Ascending aorta (tissue), 2 donors: ENCODE data around the gene MTG1. TPM values are rescaled to one million over a fixed set of nuclear protein-coding genes. Genes with fewer than 3 reads are reported as not detected.

ENCODE experiments used
- DNase-seq, 2 donors: peaks; one replicate each; pipeline ENCODE4 v3.0.0-alpha.2; 2019; ENCODE audit warnings: low spot score in 2 of 2
- H3K27ac ChIP-seq, 2 donors: fragments of 200-600 bp; sonication (generic); one replicate each; pipeline ENCODE4 v1.5.1; 2016 to 2017; ENCODE audit warnings: mild to moderate bottlenecking in 1 of 2
- H3K27me3 ChIP-seq: fragments of 200-600 bp; sonication (generic); one replicate; pipeline ENCODE4 v1.5.1; 2017
- H3K36me3 ChIP-seq, 2 donors: fragments of 200-600 bp; sonication (generic); one replicate each; pipeline ENCODE4 v1.5.1; 2016
- H3K4me1 ChIP-seq, 2 donors: fragments of 200-600 bp; sonication (generic); one replicate each; pipeline ENCODE4 v1.5.1; 2016 to 2017; ENCODE audit warnings: mild to moderate bottlenecking in 1 of 2
- H3K4me3 ChIP-seq, 2 donors: fragments of 200-600 bp; sonication (generic); one replicate each; pipeline ENCODE4 v1.5.1; 2016 to 2017; ENCODE audit warnings: mild to moderate bottlenecking in 1 of 2
- H3K9me3 ChIP-seq, 2 donors: fragments of 200-600 bp; sonication (generic); one replicate each; pipeline ENCODE4 v1.5.1; 2016
- intact Hi-C: fragments of 100-400 bp; cut with DNase I; formaldehyde crosslinking; loops from one replicate; pipeline ENCODE4 v1.15.1; 2023
- total RNA-seq: library from RNA; depleted of rRNA; stranded (reverse); fragments of >200 nt; gene quantifications from one replicate; pipeline ENCODE4 v1.1.0, GENCODE V29; 2016
- TF ChIP-seq, protein P1 (sequence below), 3 experiments: fragments of 200-600 bp in 2 of 3; fragments of 450-650 bp in 1 of 3; sonication (generic) in 2 of 3; IDR thresholded peaks; one replicate each; pipeline ENCODE4 v1.5.1; 2016 to 2019; ENCODE audit warnings: antibody characterized with exemption in 3 of 3, mild to moderate bottlenecking in 1 of 3, moderate library complexity in 1 of 3

Gene MTG1
- total RNA-seq, 1 donor from 2014 or later, result 37.8 TPM

DNA sequence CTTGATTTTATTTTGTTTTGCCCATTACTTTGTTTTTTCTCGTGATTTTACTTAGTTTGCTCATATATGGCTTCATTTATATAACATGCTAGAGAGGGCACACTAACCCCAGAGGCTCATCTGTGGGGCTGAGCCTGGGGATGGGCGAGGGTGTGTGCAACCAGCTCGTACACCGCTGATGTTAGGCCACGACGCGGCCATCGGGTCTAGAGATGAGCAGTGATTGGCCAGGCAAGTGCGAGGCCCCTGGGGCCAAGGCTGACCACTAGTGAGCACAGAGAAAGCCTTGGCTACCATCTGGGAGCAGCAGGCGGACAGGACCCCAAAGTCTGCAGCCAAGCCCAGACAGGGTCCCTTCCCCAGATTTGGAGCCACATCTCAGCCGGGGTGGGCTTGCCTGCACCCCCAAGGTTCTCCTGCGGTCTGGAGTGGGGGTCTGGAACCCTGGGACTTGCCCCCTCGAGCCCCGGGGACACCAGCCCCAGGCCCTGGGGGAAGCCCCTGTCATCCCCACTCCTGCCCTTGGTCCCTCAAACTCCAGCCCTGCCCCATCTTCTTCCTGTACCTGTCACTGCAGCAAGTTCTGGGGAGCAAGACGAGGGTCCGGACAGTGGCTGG lies 39.9 kb upstream of the MTG1 start:
- no peak for DNase-seq
- Histone ChIP-seq H3K4me3 (no peak overlapping the region), H3K9me3 (no peaks in the 10 kb centered on the region), H3K36me3 (no peaks in the 10 kb centered on the region), H3K4me1 (peaks cover 6 to 12% of the 10 kb centered on the region in 2 donors), H3K27ac (no peak overlapping the region), H3K27me3 (no peaks in the 10 kb centered on the region)
- TF ChIP-seq, protein P1, sequence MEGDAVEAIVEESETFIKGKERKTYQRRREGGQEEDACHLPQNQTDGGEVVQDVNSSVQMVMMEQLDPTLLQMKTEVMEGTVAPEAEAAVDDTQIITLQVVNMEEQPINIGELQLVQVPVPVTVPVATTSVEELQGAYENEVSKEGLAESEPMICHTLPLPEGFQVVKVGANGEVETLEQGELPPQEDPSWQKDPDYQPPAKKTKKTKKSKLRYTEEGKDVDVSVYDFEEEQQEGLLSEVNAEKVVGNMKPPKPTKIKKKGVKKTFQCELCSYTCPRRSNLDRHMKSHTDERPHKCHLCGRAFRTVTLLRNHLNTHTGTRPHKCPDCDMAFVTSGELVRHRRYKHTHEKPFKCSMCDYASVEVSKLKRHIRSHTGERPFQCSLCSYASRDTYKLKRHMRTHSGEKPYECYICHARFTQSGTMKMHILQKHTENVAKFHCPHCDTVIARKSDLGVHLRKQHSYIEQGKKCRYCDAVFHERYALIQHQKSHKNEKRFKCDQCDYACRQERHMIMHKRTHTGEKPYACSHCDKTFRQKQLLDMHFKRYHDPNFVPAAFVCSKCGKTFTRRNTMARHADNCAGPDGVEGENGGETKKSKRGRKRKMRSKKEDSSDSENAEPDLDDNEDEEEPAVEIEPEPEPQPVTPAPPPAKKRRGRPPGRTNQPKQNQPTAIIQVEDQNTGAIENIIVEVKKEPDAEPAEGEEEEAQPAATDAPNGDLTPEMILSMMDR (IDR thresholded peaks at IDR 0.05), result no peak
- intact Hi-C loops, result no loop called here

DNA sequence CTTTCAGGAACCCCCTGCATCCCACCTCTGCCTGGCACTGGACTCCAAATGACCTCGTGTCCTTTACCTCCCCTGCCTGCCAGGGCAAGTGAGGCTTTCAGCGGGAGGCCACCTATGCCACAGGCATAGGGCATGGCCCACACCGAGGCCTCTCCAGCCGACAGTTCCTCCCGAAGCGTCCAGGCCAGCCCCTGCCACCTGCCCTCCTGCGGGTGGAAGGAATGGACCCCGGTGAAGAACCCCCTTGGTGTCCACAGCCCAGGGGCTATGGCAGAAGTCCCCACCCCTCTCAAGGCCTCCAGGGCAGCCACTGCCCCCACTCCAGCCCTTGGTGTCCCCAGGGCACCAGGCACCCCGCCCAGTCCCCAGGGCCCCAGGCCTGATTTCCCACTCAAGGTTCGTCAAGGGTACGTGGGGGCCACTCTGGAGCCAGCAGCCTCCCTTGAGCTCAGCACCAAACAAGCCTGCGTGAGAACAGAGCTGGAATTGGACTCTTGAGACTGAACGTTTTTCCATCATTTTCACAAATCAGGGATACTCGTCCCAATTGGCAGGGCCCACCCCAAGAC lies 39.2 kb upstream of the MTG1 start:
- H3K4me3 ChIP-seq, result no peak overlapping the region
- H3K36me3 ChIP-seq, result no peaks in the 10 kb centered on the region
- intact Hi-C loops, result no loop called here
- no peak overlapping the region for H3K27ac ChIP-seq
- H3K4me1 ChIP-seq, result peaks cover 6 to 12% of the 10 kb centered on the region in 2 donors
- H3K9me3 ChIP-seq, result no peaks in the 10 kb centered on the region
- DNase-seq, result no peak
- TF ChIP-seq, protein P1 (IDR thresholded peaks at IDR 0.05), result no peak
- H3K27me3 ChIP-seq, result no peaks in the 10 kb centered on the region

DNA sequence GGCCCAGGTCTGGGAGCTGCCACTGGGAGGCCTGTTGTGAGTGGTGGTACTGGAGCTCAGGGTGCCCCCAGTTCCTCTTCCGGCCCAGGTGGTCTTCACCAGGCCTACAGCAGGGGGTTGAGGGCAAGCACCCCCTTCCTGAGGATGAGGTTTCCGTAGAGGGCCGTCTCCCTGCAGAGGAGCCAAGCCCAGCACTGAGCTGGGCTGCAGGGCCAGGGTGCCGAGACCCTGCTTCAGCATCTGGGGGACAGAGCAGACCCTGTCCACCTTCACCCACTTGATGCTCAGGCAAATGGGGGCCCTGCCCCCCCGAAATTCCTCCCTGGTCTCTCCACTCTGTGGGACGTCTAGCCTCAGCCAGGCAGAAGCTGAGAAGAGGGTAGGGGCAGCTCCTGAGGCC lies 38.7 kb upstream of the MTG1 start:
- H3K4me1 ChIP-seq, result peaks cover 6 to 12% of the 10 kb centered on the region in 2 donors
- no peaks in the 10 kb centered on the region for H3K9me3 ChIP-seq
- no peak for DNase-seq
- no peak overlapping the region for H3K4me3 ChIP-seq
- H3K27me3 ChIP-seq, result no peaks in the 10 kb centered on the region
- intact Hi-C loops, result no loop called here
- TF ChIP-seq, protein P1 (IDR thresholded peaks at IDR 0.05), result no peak
- H3K27ac ChIP-seq, result no peak overlapping the region
- H3K36me3 ChIP-seq, result no peaks in the 10 kb centered on the region

DNA sequence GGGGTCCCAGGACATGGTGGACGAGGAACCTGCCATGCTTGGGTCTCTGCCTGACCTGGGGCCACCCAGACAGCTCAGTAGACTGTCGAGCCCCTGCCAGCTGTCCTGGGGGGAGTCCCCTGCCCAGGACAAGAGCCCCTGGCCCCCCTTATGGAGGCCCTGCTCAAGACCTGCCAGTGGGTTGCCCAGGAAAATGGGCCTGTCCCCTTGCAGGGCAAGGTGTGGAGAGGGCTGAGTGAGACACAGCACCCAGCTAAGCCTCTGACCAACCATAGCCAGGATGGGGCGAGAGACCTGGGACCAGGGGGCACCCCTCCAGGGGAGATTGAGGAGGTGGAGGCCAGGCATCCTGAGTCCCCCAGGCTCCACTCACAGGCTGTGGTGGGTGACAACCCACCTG lies 38.0 kb upstream of the MTG1 start:
- intact Hi-C loops, result no loop called here
- no peak overlapping the region for H3K27ac ChIP-seq
- peaks cover 6 to 12% of the 10 kb centered on the region in 2 donors for H3K4me1 ChIP-seq
- DNase-seq, result no peak
- no peaks in the 10 kb centered on the region for H3K36me3 ChIP-seq
- H3K27me3 ChIP-seq, result no peaks in the 10 kb centered on the region
- TF ChIP-seq, protein P1 (IDR thresholded peaks at IDR 0.05), result no peak
- no peak overlapping the region for H3K4me3 ChIP-seq
- no peaks in the 10 kb centered on the region for H3K9me3 ChIP-seq

DNA sequence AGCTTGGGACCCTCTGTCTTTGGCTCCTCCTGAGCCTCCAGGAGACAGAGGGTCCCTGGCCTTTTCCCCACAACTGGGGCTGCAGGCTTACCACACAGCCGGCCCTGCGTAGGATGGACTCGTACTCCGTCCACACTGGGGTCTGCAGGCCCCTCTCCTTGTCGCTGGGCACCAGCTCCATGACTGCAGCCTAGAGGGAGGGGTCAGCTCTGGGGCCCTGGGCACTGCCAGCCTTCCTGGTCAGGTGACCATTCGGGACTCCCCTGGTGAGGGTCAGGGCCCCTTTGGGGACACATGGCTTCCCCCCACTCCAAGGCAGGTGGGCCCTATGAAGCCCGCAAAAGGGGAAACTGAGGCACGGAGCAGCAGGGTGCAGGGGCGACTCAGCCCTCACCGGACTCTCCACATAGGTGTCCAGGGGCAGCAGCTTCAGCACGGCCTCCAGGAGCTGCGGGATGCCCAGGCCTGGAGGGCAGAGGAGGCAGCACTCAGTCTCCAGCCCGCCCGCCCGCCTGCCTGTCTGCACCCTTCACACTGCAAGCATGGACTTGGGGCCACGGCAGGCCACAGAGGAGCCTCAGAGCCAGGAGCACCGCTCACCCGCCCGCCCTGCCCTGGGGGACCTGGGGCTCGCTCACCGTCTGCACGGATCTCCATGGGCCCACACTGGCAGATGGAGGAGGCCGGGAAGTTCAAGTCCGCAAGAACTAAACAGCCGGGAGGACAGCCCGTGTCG lies 37.2 kb upstream of the MTG1 start:
- intact Hi-C loops, result no loop called here
- peak overlapping the region; percentile 72 to 81 for H3K4me3 ChIP-seq
- H3K9me3 ChIP-seq, result no peaks in the 10 kb centered on the region
- peaks cover 6 to 12% of the 10 kb centered on the region in 2 donors for H3K4me1 ChIP-seq
- no peaks in the 10 kb centered on the region for H3K36me3 ChIP-seq
- no peaks in the 10 kb centered on the region for H3K27me3 ChIP-seq
- no peak overlapping the region for H3K27ac ChIP-seq
- TF ChIP-seq, protein P1 (IDR thresholded peaks at IDR 0.05), result no peak
- DNase-seq, result no peak
